H1 (cell line): ENCODE results near the gene IRF9. TPM values are rescaled to one million over a fixed set of nuclear protein-coding genes. Genes with fewer than 3 reads are reported as not detected.

ENCODE experiments used
- ATF3 ChIP-seq: IDR thresholded peaks from 2 replicates; pipeline ENCODE4 v1.6.1; 2011; ENCODE audit warnings: low read depth, mild to moderate bottlenecking, low read length; ENCODE audit not compliant: insufficient read depth
- BCL11A ChIP-seq, 2 experiments: IDR thresholded peaks; one replicate each; pipeline ENCODE4 v1.6.1; 2011; ENCODE audit warnings: low read depth in 2 of 2, low read length in 2 of 2, mild to moderate bottlenecking in 2 of 2
- BRCA1 ChIP-seq: IDR thresholded peaks from 2 replicates; pipeline ENCODE4 v1.6.1; 2012; ENCODE audit warnings: low read depth, low read length, improper control_type of control experiment
- CEBPB ChIP-seq: IDR thresholded peaks from 2 replicates; pipeline ENCODE4 v1.6.1; 2012; ENCODE audit warnings: low read depth, low read length
- CTBP2 ChIP-seq: IDR thresholded peaks from 2 replicates; pipeline ENCODE4 v1.7.0; 2011; ENCODE audit warnings: borderline replicate concordance, mild to moderate bottlenecking, moderate library complexity, mixed read lengths, low read length; ENCODE audit not compliant: insufficient read depth, insufficient read length
- EP300 ChIP-seq, 2 experiments: IDR thresholded peaks; 1 replicate in 1 of 2; 2 replicates in 1 of 2; pipeline ENCODE4 v1.6.1; 2011 to 2012; ENCODE audit warnings: low read depth in 2 of 2, low read length in 2 of 2, mild to moderate bottlenecking in 2 of 2, borderline replicate concordance in 1 of 2, inconsistent platforms in 1 of 2, moderate library complexity in 1 of 2
- FOSL1 ChIP-seq: IDR thresholded peaks from 2 replicates; pipeline ENCODE4 v1.6.1; 2011; ENCODE audit warnings: mild to moderate bottlenecking, low read depth, low read length, moderate library complexity; ENCODE audit not compliant: insufficient read depth
- GABPA ChIP-seq: IDR thresholded peaks from 2 replicates; pipeline ENCODE4 v1.6.1; 2011; ENCODE audit warnings: mild to moderate bottlenecking, low read length, moderate library complexity, borderline replicate concordance; ENCODE audit not compliant: insufficient read depth
- GTF2F1 ChIP-seq: IDR thresholded peaks from 2 replicates; pipeline ENCODE4 v1.6.1; 2012; ENCODE audit warnings: low read depth, low read length, improper control_type of control experiment, borderline replicate concordance
- HDAC2 ChIP-seq, 2 experiments: fragments of 300-600 bp in 1 of 2; sonication (generic) in 1 of 2; IDR thresholded peaks; 2 replicates each; pipeline ENCODE4 v1.6.1; 2011 to 2012; ENCODE audit warnings: low read depth in 2 of 2, low read length in 2 of 2, mild to moderate bottlenecking in 2 of 2, moderate library complexity in 2 of 2, borderline replicate concordance in 1 of 2, inconsistent platforms in 1 of 2
- HDAC6 ChIP-seq: IDR thresholded peaks from one replicate; pipeline ENCODE4 v1.7.1; 2012; ENCODE audit warnings: low read depth, mild to moderate bottlenecking, inconsistent platforms, low read length, moderate library complexity
- JUN ChIP-seq: IDR thresholded peaks from 2 replicates; pipeline ENCODE4 v1.6.1; 2011; ENCODE audit warnings: low read depth, mild to moderate bottlenecking, improper control_type of control experiment, low read length
- JUND ChIP-seq: IDR thresholded peaks from 2 replicates; pipeline ENCODE4 v1.6.1; 2011; ENCODE audit warnings: mild to moderate bottlenecking, improper control_type of control experiment, low read length
- KDM5A ChIP-seq: fragments of 200-600 bp; IDR thresholded peaks from 2 replicates; pipeline ENCODE4 v1.7.1; 2012; ENCODE audit warnings: mild to moderate bottlenecking, low read length, inconsistent platforms, mixed read lengths
- MAX ChIP-seq: IDR thresholded peaks from 2 replicates; pipeline ENCODE4 v1.6.1; 2012; ENCODE audit warnings: inconsistent platforms
- POLR2A ChIP-seq, 2 experiments: IDR thresholded peaks; 1 replicate in 1 of 2; 2 replicates in 1 of 2; pipeline ENCODE4 v1.6.1; 2011; ENCODE audit warnings: low read depth in 2 of 2, low read length in 2 of 2, mild to moderate bottlenecking in 2 of 2; ENCODE audit errors: control extremely low read depth in 1 of 2
- POLR2AphosphoS5 ChIP-seq: IDR thresholded peaks from 2 replicates; pipeline ENCODE4 v1.6.1; 2011; ENCODE audit warnings: low read depth, low read length
- RAD21 ChIP-seq, 2 experiments: IDR thresholded peaks in 1 of 2; conservative IDR thresholded peaks in 1 of 2; 2 replicates each; pipeline ENCODE4 v1.6.1; 2011; ENCODE audit warnings: low read depth in 2 of 2, low read length in 2 of 2, improper control_type of control experiment in 1 of 2, inconsistent platforms in 1 of 2, mild to moderate bottlenecking in 1 of 2, moderate library complexity in 1 of 2
- SAP30 ChIP-seq: fragments of 300-600 bp; sonication (generic); IDR thresholded peaks from 2 replicates; pipeline ENCODE4 v1.7.1; 2012; ENCODE audit warnings: low read length, moderate library complexity, mild to moderate bottlenecking, inconsistent platforms; ENCODE audit not compliant: insufficient read depth, insufficient replicate concordance
- SIRT6 ChIP-seq: IDR thresholded peaks from one replicate; pipeline ENCODE4 v1.7.1; 2012; ENCODE audit warnings: low read length, inconsistent platforms
- SP1 ChIP-seq: IDR thresholded peaks from 2 replicates; pipeline ENCODE4 v1.6.1; 2011; ENCODE audit warnings: low read depth, low read length
- TEAD4 ChIP-seq: IDR thresholded peaks from 2 replicates; pipeline ENCODE4 v1.6.1; 2012; ENCODE audit warnings: low read depth, low read length, inconsistent platforms, mixed read lengths
- YY1 ChIP-seq: IDR thresholded peaks from 2 replicates; pipeline ENCODE4 v1.6.1; 2011; ENCODE audit warnings: low read depth, mild to moderate bottlenecking, low read length
- polyA plus RNA-seq, 7 experiments: library from polyadenylated mRNA; depleted of rRNA in 3 of 7; stranded (reverse) in 5 of 7; unstranded in 2 of 7; fragments of >200 nt in 5 of 7; fragments of 200-250 nt in 2 of 7; gene quantifications; 1 replicate in 5 of 7; 2 replicates in 1 of 7; 4 replicates in 1 of 7; pipeline versions ENCODE4 v1.2.1 to v1.2.3, GENCODE V29; 2011 to 2013; ENCODE audit warnings: missing spikeins in 2 of 7, mixed read lengths in 2 of 7
- total RNA-seq: library from RNA; stranded (reverse); fragmentation: NEBNext Ultra II Directional; extraction: Animal tissue kit (Norgen Biotek cat#: 25700); gene quantifications from 2 replicates; pipeline ENCODE4 v1.2.1, GENCODE V29; 2021

Gene IRF9
- total and polyA plus RNA-seq, 2 of the 8 experiments (the other 6 are each of a cell fraction or from before 2014, with no cell fraction given), result 11.4 to 13.2 TPM

- no peak; the same call in 1 of the 2 replicates for TF ChIP-seq MAX
- TF ChIP-seq CTBP2, result no peak
- TF ChIP-seq ATF3, result no peak
- no peak for TF ChIP-seq GTF2F1
- TF ChIP-seq GABPA, result no peak
- peak; percentile 13 to 46; a peak in 1 of 4 replicates for TF ChIP-seq HDAC2 (IDR thresholded peaks at IDR 0.05; ENCODE audit: borderline replicate concordance in 1 of 2, low read depth in 2 of 2, low read length in 2 of 2)
- no peak for TF ChIP-seq BCL11A (IDR thresholded peaks at IDR 0.05; ENCODE audit: low read depth in 2 of 2, low read length in 2 of 2)
- peak in 1 of 2 experiments; percentile 69; a peak in 1 of 3 replicates for TF ChIP-seq EP300 (IDR thresholded peaks at IDR 0.05; ENCODE audit: borderline replicate concordance in 1 of 2, low read depth in 2 of 2, low read length in 2 of 2)
- peak; percentile 24; the same call in 1 of the 2 replicates for TF ChIP-seq YY1
- no peak for TF ChIP-seq TEAD4
- no peak for TF ChIP-seq JUND
- TF ChIP-seq BRCA1, result no peak
- TF ChIP-seq FOSL1, result no peak
- TF ChIP-seq POLR2AphosphoS5, result no peak; the same call in none of the 2 replicates
- TF ChIP-seq JUN, result no peak
- TF ChIP-seq KDM5A, result no peak
- 0 out of 4 replicates have a peak, but pooled peaks of 1 of the 2 experiments have one; percentile 6 for TF ChIP-seq RAD21 (IDR thresholded peaks at IDR 0.05 in 1 of 2, conservative IDR thresholded peaks at IDR 0.05 in 1 of 2; ENCODE audit: low read depth in 2 of 2, low read length in 2 of 2)
- TF ChIP-seq HDAC6, result no peak
- no peak for TF ChIP-seq CEBPB
- TF ChIP-seq SIRT6, result no peak
- TF ChIP-seq SAP30, result no peak
- TF ChIP-seq POLR2A (IDR thresholded peaks at IDR 0.05; ENCODE audit: control extremely low read depth in 1 of 2, low read depth in 2 of 2, low read length in 2 of 2), result peak in 1 of 2 experiments; percentile 44; a peak in 1 of 3 replicates
- peak; percentile 79 for TF ChIP-seq SP1
These were observed 10.6 kb downstream of the IRF9 start, which contains the start of gene REC8 (continued) for GRCh38 chr14:24171422-24172260.
